SK-N-SH (cell line): Measurements from ENCODE around the gene NUDT19.

ENCODE experiments used
- CTCF ChIP-seq: fragments of 200-600 bp; sonication (generic); IDR thresholded peaks from 2 replicates; pipeline ENCODE4 v1.6.1; 2017; ENCODE audit warnings: antibody characterized with exemption, mild to moderate bottlenecking, moderate library complexity
- EP300 ChIP-seq, 2 experiments: IDR thresholded peaks; 2 replicates each; pipeline versions ENCODE4 v1.4.0 to v1.6.1; 2012; ENCODE audit warnings: borderline replicate concordance in 1 of 2, low read depth in 1 of 2, low read length in 1 of 2
- GABPA ChIP-seq: IDR thresholded peaks from 2 replicates; pipeline ENCODE4 v1.4.0; 2012; ENCODE audit warnings: low read depth, mild to moderate bottlenecking
- MXI1 ChIP-seq: IDR thresholded peaks from 2 replicates; pipeline ENCODE4 v1.6.1; 2012; ENCODE audit warnings: mild to moderate bottlenecking, low read depth, low read length, improper control_type of control experiment
- NRF1 ChIP-seq: IDR thresholded peaks from 2 replicates; pipeline ENCODE4 v1.6.1; 2012; ENCODE audit warnings: low read depth, mild to moderate bottlenecking, low read length
- POLR2AphosphoS5 ChIP-seq: IDR thresholded peaks from 2 replicates; pipeline ENCODE4 v1.6.1; 2012; ENCODE audit warnings: low read depth, low read length
- RCOR1 ChIP-seq: fragments of 150-350 bp; IDR thresholded peaks from 2 replicates; pipeline ENCODE4 v1.6.1; 2017; ENCODE audit warnings: antibody characterized with exemption, low read length
- RFX5 ChIP-seq: IDR thresholded peaks from 2 replicates; pipeline ENCODE4 v1.6.1; 2012; ENCODE audit warnings: mild to moderate bottlenecking, improper control_type of control experiment, low read length
- TAF1 ChIP-seq: IDR thresholded peaks from 2 replicates; pipeline ENCODE4 v1.6.1; 2012; ENCODE audit warnings: low read depth, mild to moderate bottlenecking, low read length, moderate library complexity, borderline replicate concordance

GRCh38 chr19:32709032-32709431 is 17.4 kb downstream of the NUDT19 start:
- TF ChIP-seq RCOR1 = no peak
- no peak for TF ChIP-seq TAF1
- no peak for TF ChIP-seq NRF1
- TF ChIP-seq CTCF = no peak
- TF ChIP-seq EP300 (IDR thresholded peaks at IDR 0.05; ENCODE audit: borderline replicate concordance in 1 of 2, low read depth in 1 of 2, low read length in 1 of 2) = no peak
- no peak for TF ChIP-seq POLR2AphosphoS5
- no peak for TF ChIP-seq RFX5
- TF ChIP-seq MXI1 = no peak
- TF ChIP-seq GABPA = no peak
